GM12801 (cell line): ENCODE data around the gene SULT2A1.

Experiments
- CTCF ChIP-seq: IDR thresholded peaks from one replicate; pipeline ENCODE4 v1.5.1; 2011; ENCODE audit warnings: control low read depth; ENCODE audit not compliant: insufficient read length; ENCODE audit errors: extremely low read depth

Gene SULT2A1, protein sequence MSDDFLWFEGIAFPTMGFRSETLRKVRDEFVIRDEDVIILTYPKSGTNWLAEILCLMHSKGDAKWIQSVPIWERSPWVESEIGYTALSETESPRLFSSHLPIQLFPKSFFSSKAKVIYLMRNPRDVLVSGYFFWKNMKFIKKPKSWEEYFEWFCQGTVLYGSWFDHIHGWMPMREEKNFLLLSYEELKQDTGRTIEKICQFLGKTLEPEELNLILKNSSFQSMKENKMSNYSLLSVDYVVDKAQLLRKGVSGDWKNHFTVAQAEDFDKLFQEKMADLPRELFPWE

DNA sequence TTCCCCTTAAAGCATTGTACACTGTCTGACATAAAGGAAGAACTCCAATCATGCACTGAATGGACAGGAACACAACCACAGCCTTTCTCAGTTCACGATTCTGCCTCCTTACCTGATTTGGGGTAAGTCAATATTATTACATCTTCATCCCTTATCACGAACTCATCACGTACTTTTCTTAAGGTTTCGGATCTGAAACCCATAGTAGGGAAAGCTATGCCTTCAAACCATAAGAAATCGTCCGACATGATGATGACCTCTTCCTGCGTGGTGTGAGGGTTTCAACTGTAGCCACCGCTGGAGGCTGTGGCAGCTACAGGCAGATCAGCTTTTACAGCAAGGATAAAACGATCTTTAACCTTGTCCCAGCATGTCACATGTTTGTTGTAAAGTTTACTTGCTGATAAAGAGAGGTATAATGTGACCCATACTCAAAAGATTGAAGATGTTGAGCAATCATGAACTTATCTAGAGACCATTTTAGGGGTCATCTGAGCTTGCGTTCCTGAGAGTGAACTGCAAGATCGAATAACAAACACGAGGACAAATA is at the start of gene SULT2A1:
SULT2A1 (minus strand) TSS at position 306 of the 550 bp plus-strand sequence; CDS start at position 248, 58 bp downstream.
- no peak for TF ChIP-seq CTCF

DNA sequence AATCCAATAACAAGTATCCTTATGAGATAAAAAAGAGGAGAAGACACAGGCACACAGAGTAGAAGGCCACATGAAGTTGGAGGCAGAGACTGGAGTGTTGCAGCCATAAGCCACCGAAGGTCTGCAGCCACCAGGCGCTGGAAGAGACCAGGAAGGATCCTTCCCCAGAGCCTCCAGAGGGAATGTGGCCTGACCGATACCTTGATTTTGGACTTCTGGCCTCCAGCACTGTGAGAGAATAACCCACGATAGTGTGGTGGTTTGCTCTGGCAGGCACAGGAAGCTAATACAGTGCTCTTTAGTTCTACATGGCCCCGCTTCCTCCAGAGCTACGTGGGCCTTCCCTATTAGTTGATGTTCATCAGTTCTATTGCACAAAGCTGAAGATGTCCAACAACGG is 15.3 kb upstream of the SULT2A1 start:
- no peak for TF ChIP-seq CTCF

DNA sequence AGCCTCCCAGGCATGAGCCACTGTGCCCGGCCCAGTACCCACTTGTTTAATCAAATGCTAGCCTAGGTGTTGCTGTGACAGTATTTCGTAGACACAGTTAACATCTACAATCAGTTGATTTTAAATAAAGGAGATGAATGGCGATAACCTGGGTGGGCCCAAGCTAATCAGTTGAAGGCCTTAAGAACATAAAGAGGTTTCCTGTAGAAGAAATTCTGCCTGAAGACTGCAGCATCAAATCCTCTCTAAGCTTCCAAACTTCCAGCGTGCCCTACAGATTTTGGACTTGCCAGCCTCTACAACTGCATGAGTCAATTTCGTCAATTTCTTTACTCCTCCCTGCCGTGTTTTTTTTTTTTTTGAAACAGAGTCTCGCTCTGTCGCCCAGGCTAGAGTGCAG is 13.2 kb upstream of the SULT2A1 start:
- no peak for TF ChIP-seq CTCF

DNA sequence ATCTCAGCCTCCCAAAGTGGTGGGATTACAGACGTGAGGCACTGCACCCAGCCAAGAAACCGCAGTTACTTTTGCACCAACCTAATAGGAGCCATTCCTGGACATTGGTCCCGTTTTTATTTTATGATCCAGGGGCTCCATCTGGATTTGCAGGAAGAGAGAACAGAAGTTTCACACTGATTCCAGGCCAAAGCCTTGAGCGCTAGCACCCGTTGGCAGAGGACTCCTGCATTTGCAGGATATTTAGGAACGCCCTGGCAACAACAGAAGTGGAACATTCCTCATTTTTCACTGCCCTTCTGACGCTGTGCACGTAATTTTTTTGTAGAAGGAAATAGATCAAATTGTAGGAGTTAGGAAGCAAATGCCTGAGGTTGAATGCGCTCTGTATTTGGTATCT is 11.7 kb upstream of the SULT2A1 start:
- no peak for TF ChIP-seq CTCF

DNA sequence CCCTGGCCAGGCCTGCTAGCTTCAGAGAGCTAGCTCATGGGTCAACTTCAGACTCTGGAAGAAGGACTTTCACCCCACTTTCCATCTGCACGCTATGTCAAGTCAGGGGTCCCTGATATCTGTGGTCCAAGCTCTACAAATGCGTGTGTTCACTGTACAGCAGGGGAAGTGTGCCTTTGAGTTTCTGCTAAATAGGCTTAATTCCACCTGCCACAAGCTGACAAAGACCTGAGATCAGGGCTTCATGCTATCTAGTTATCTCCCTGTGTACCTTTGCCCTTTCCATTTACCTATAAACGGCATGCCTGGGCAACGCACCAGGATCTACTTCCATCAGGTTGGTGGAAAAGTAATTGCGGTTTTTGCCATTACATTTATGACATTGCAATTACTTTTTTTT is 10.7 kb upstream of the SULT2A1 start:
- no peak for TF ChIP-seq CTCF

DNA sequence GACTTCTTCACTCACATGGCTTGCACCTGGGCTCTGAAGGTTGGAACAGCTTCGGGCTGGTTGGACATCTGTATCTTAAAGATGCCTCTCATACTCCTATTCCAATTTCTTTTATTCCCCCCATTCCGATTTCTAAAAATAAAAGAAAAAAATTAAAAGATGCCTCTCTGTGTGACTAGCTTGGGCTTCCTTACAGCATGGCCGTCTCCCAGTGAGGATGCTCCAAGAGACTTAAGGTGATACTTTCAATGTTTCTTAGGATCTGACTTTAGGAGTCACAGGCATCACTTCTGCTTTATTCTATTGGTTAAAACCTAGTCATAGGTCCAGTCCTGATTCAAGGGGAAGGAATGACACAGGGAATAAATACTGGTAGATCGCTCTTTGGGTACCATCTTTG is 9.9 kb upstream of the SULT2A1 start:
- TF ChIP-seq CTCF = no peak

- no peak for TF ChIP-seq CTCF
Measured at GRCh38 chr19:47895165-47895782, 9.2 kb upstream of the SULT2A1 start.
